Measurements from ENCODE around the gene SULT4A1.

Gene SULT4A1

DNA sequence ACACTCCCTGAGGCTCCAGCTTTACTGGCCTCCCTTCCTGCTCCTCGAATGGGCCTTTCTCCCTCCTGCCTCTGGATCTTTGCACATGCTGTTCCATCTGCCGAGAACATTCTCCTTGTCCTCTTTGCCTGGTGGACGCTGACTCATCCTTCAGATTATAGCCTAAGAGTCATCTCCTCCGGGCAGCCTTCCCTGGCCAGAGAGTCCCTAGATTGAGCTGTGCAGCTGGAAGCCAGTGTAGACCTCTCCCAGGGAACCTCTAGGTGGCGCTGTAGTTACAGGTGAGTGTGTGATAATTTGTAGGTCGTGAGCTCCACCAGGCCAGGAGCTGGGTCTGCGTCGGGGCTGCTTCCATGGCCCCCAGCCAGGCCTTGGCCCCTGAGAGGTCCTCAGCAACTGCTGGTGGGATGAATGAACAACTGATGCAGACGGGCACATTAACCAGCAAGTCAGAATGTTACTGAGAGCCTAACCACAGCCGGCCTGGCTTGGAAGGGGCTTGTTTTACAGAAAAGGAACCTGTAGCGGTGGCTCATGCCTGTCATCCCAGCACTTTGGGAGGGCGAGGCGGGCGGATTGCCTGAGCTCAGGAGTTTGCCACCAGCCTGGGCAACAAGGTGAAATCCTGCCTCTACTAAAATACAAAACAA, 20.8 kb upstream of the SULT4A1 start:
- ChIA-PET CTCF (interaction anchor here (0.6 to 1.2 kb wide), 6 partner anchors 12 to 926 kb away, joined by 3 to 4 read pairs (median 3); no protein-coding TSS in a partner anchor), POLR2A (ENCODE audit: low non-redundant PET) (no interaction called here)

DNA sequence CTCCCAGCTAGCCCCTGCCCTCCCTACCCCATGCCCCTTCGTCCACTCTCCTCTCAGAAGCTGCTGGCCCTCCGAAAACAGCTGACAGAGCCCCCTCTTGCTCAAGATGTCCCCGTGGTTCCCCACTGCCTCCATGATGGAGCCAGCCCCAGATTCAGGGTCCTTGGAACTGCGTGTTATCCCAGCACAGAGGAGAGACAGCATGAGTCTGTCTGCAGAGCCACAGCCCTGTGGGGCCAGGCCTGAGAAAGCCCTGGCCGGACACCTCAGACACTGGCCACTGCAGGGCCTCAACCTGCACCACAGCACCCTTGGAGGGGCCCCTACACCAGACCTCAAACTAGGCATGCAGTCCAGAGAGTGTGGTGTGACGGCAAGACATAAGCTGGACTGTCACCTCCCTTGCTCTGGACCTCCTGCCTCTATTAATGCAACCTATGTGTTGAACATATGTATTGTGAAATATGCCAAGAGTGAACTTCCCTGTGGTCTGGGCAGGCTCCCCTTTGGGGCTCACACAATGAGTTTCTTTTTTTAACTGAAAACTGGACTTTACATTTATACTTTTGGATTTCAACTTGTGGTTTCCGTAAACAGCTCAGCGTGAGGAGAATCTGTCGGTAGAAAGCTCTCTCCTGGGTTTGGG, 19.9 kb upstream of the SULT4A1 start:
- CTCF ChIA-PET = interaction anchor here (0.6 to 1.4 kb wide), 5 partner anchors 18 to 608 kb away, joined by 3 to 5 read pairs (median 4); no protein-coding TSS in a partner anchor
- POLR2A ChIA-PET (ENCODE audit: low non-redundant PET) = no interaction called here
- TF ChIP-seq, protein P1, sequence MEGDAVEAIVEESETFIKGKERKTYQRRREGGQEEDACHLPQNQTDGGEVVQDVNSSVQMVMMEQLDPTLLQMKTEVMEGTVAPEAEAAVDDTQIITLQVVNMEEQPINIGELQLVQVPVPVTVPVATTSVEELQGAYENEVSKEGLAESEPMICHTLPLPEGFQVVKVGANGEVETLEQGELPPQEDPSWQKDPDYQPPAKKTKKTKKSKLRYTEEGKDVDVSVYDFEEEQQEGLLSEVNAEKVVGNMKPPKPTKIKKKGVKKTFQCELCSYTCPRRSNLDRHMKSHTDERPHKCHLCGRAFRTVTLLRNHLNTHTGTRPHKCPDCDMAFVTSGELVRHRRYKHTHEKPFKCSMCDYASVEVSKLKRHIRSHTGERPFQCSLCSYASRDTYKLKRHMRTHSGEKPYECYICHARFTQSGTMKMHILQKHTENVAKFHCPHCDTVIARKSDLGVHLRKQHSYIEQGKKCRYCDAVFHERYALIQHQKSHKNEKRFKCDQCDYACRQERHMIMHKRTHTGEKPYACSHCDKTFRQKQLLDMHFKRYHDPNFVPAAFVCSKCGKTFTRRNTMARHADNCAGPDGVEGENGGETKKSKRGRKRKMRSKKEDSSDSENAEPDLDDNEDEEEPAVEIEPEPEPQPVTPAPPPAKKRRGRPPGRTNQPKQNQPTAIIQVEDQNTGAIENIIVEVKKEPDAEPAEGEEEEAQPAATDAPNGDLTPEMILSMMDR (conservative IDR thresholded peaks at IDR 0.05; ENCODE audit: low read depth) = no peak
- no peak for DNase-seq (ENCODE audit: low spot score)
- no peak overlapping the region for H3K27ac ChIP-seq

More for the DNA sequence above, 20.8 kb upstream of the SULT4A1 start:
- no peak overlapping the region for H3K27ac ChIP-seq
- TF ChIP-seq, protein P1 (conservative IDR thresholded peaks at IDR 0.05; ENCODE audit: low read depth) = peak; percentile 66
- DNase-seq (ENCODE audit: low spot score) = peak; percentile 55

DNA sequence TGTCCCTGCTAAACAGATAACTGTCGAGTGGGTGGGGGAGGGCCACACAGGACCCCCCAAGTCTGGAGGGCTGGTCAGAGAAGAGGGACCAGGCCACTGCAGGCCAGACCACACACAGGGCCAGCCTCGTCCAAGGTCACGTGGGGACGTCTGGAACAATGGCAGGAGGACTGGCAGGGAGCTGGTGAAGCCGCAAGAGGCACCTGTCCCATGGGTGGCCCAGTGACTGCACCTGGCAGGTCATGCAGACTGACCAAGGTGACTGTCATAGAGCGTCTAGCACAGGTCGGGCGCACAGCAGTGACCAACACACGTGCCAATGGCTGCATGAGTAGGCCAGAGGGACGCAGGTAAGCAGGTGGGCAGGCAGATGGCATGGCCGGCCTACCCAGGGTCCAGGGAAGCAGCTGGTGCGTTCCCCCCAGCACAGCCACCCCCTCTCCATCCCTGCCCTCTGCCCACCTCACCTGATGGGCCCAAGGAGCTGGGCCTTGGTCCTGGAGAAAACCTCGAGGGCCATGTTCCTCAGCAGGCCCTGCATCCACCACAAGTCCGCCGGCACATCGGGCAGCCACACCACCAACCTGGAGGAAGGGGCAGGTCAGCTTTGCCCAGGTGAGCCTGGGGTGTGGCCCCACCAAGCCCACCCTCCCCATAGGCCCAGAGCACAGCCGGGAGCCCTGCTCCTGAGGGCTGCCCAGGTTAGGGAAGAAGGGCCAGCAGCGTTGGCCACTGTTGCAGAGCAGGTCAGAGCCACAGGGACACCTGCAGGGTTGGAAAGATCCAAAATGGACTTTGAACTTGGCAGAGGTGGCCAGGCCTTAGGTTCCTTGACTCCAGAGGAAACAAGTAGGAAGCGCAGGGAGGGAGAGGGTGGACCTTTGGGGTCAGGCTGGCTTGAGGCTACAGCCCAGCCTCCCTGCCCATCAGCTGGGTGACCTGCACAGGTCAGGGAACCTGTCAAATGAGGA, 19.1 kb upstream of the SULT4A1 start:
- no peak for DNase-seq (ENCODE audit: low spot score)
- ChIA-PET CTCF (interaction anchor here (0.7 to 1.4 kb wide), 2 partner anchors 17 to 65 kb away, joined by 4 to 5 read pairs; no protein-coding TSS in a partner anchor), POLR2A (ENCODE audit: low non-redundant PET) (no interaction called here)
- TF ChIP-seq, protein P1 (conservative IDR thresholded peaks at IDR 0.05; ENCODE audit: low read depth) = no peak
- H3K27ac ChIP-seq = no peak overlapping the region

DNA sequence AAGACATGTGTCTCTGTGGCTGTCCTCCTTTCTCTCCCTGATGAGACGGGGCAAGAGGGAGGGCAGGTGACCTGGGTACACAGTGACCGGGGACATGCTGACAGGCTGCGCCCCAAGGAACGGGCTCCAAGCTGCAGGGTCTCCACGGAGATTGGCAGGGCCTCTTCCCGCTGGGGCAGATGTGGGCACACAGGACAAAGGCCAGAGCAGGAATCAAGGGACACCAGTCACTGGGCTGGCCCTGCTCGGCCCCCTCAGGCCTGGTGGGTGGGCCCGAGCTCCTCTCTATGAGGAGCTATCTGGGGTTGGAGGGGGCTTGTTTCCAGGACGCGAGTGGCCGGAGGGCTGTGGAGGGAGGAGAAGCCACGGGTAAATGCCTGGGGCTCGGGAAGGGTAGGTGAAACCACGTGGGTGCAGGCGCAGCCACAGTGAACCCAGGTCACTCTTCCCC, 18.3 kb upstream of the SULT4A1 start:
- ChIA-PET CTCF (no interaction called here), POLR2A (ENCODE audit: low non-redundant PET) (no interaction called here)
- no peak overlapping the region for H3K27ac ChIP-seq
- no peak for DNase-seq (ENCODE audit: low spot score)
- TF ChIP-seq, protein P1 (conservative IDR thresholded peaks at IDR 0.05; ENCODE audit: low read depth) = no peak

DNA sequence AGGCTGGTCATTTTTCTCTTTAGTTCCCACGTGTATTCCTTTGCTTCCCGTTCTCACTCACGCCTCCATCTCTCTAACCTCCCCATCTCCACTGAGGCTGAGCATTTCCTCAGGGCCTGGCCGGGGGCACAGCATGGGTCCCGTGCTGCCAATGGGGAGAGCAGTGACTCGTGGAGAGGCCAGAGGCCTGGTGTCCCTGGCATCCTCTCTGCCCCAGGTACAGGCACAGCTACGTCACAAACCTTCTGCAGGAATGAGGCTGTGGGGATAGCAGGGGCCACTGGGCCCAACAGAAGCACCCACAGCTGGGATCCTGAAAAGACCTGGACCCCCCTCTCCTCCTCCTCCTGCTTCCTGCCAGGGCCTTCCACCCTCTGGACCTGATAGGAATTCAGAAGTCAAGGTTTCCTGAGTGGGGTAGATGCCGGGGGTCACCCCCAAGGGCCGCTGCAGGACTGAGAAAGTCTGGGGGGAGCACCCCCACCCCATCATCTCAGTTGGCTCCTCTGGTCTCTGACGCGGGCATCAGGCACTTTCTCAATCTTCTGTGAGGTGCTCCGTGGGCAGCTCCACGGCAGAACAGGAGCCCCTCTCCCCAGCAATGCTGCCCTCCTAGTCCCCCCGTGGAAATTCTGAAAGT, 17.7 kb upstream of the SULT4A1 start:
- DNase-seq (ENCODE audit: low spot score) = no peak
- H3K27ac ChIP-seq = no peak overlapping the region
- ChIA-PET POLR2A (ENCODE audit: low non-redundant PET) (no interaction called here), CTCF (no interaction called here)
- TF ChIP-seq, protein P1 (conservative IDR thresholded peaks at IDR 0.05; ENCODE audit: low read depth) = no peak
